HepG2 (cell line): ENCODE results near the gene SULT4A1. TPM values are rescaled to one million over a fixed set of nuclear protein-coding genes. Genes with fewer than 3 reads are reported as not detected.

Experiments used
- ATAC-seq: fragments of 200-7000 bp; cut with Tn5 transposase; 3 replicates; pipeline ENCODE4 v1.9.1; 2020; ENCODE audit warnings: mild to moderate bottlenecking, moderate library complexity
- BruUV-seq: library from RNA; stranded (reverse); fragments of 400-500 nt; replicated peaks from 2 replicates; lab custom pipeline; 2021; lab: Mats Ljungman, UMichigan
- CTCF ChIA-PET: fragments of 300-600 bp; formaldehyde crosslinking; extraction: SDS; loops from one replicate; lab custom pipeline; 2021; ENCODE audit warnings: low total read pairs, inconsistent platforms, low intra/inter-chr PET ratio; lab: Yijun Ruan, JAX
- POLR2A ChIA-PET: fragments of 350-600 bp; sonication (Branson Sonifier 250); formaldehyde crosslinking; loops from one replicate; lab custom pipeline; 2020; ENCODE audit warnings: antibody characterized with exemption, inconsistent platforms; lab: Yijun Ruan, JAX
- DNase-seq: peaks from one replicate; pipeline ENCODE4 v3.0.0-alpha.2; 2015; ENCODE audit warnings: low spot score
- FAIRE-seq: peaks from 3 replicates; lab custom pipeline; 2011; peaks lifted over from hg19 to GRCh38; lab: Jason Lieb, UNC
- H2AFZ ChIP-seq: one replicate; pipeline ENCODE4 v1.6.1; 2011; ENCODE audit warnings: low read length, inconsistent platforms
- H3K27ac ChIP-seq: fragments of 300-600 bp; 3 replicates; pipeline ENCODE4 v1.8.0; 2011; ENCODE audit warnings: mixed run types, mild to moderate bottlenecking, mixed read lengths, low read length, inconsistent platforms; ENCODE audit not compliant: insufficient read depth; ENCODE audit errors: extremely low read length
- H3K27me3 ChIP-seq, 2 experiments: fragments of 200-600 bp in 1 of 2; 2 replicates in 1 of 2; 3 replicates in 1 of 2; pipeline versions ENCODE4 v1.6.0 to v1.8.0; 2011; ENCODE audit warnings: low read length in 2 of 2, mild to moderate bottlenecking in 2 of 2, moderate library complexity in 2 of 2, inconsistent platforms in 1 of 2; ENCODE audit not compliant: insufficient read depth in 2 of 2, control insufficient read depth in 1 of 2
- H3K36me3 ChIP-seq, 2 experiments: fragments of 200-600 bp in 1 of 2; replicated peaks in 1 of 2; 2 replicates in 1 of 2; 3 replicates in 1 of 2; pipeline versions ENCODE4 v1.5.1 to v1.8.0; 2011; ENCODE audit warnings: low read length in 2 of 2, inconsistent platforms in 1 of 2; ENCODE audit not compliant: insufficient read depth in 2 of 2, control insufficient read depth in 1 of 2
- H3K4me1 ChIP-seq: 2 replicates; pipeline ENCODE4 v1.5.1; 2012; ENCODE audit warnings: low read length, inconsistent platforms; ENCODE audit not compliant: insufficient read depth
- H3K4me2 ChIP-seq: 2 replicates; pipeline ENCODE4 v1.6.0; 2011; ENCODE audit warnings: low read depth, low read length, inconsistent platforms
- H3K4me3 ChIP-seq, 3 experiments: fragments of 200-600 bp in 1 of 3; sonication (generic), shearing (Covaris generic) in 1 of 3; replicated peaks in 1 of 3; 2 replicates each; pipeline ENCODE4 v1.5.1; 2011 to 2016; ENCODE audit warnings: low read length in 3 of 3, inconsistent platforms in 2 of 3, low read depth in 2 of 3, mild to moderate bottlenecking in 2 of 3, control low read depth in 1 of 3, mixed read lengths in 1 of 3; ENCODE audit not compliant: insufficient read depth in 1 of 3
- H3K79me2 ChIP-seq: one replicate; pipeline ENCODE4 v1.6.1; 2011; ENCODE audit warnings: low read length, inconsistent platforms; ENCODE audit not compliant: insufficient read depth
- H3K9ac ChIP-seq: 2 replicates; pipeline ENCODE4 v1.6.0; 2011; ENCODE audit warnings: mild to moderate bottlenecking, low read depth, low read length, inconsistent platforms; ENCODE audit not compliant: insufficient read depth
- H3K9me3 ChIP-seq: 2 replicates; pipeline ENCODE4 v1.5.1; 2012; ENCODE audit warnings: mild to moderate bottlenecking, low read length
- H4K20me1 ChIP-seq: 2 replicates; pipeline ENCODE4 v1.6.0; 2011; ENCODE audit warnings: inconsistent platforms, mild to moderate bottlenecking, low read length, moderate library complexity; ENCODE audit not compliant: insufficient read depth
- CBFB ChIP-seq: sonication (generic); formaldehyde crosslinking; IDR thresholded peaks from 2 replicates; pipeline ENCODE4 v1.4.0; 2020; ENCODE audit warnings: missing genetic modification reagents
- MTF1 ChIP-seq: sonication (generic); formaldehyde crosslinking; IDR thresholded peaks from 2 replicates; pipeline ENCODE4 v1.5.0; 2020; ENCODE audit warnings: missing genetic modification reagents
- ZNF775 ChIP-seq: sonication (generic); formaldehyde crosslinking; IDR thresholded peaks from 2 replicates; pipeline ENCODE4 v1.4.0; 2020; ENCODE audit warnings: missing genetic modification reagents, mild to moderate bottlenecking, moderate library complexity, borderline replicate concordance
- WGBS: methylation state at CpG from one replicate; pipeline ENCODE4 v1.1.6; 2017; ENCODE audit warnings: low lambda C conversion rate; 5-methylcytosine and 5-hydroxymethylcytosine counted together
- in situ Hi-C: cut with HindIII; loops from 2 replicates; pipeline ENCODE4 v1.10.0; 2017; ENCODE audit warnings: low pct_unique_long_range_greater_than_20kb; ENCODE audit not compliant: extremely low pct_ligation_motif_present
- intact Hi-C: fragments of 100-400 bp; cut with micrococcal nuclease; formaldehyde crosslinking; loops from one replicate; pipeline ENCODE4 v1.10.0; 2022; ENCODE audit not compliant: unreplicated experiment
- polyA plus RNA-seq, 8 experiments: library from polyadenylated mRNA; depleted of rRNA in 3 of 8; stranded (reverse) in 7 of 8; unstranded in 1 of 8; fragments of >200 nt; fragmentation: Illumina TruSeq in 4 of 8; extraction: Trizol in 4 of 8; gene quantifications; 2 replicates each; pipeline versions ENCODE4 v1.2.1 to v1.2.3, GENCODE V29; 2011 to 2016; ENCODE audit warnings: low read depth in 4 of 8, missing spikeins in 1 of 8, mixed read lengths in 1 of 8; ENCODE audit not compliant: insufficient read depth in 1 of 8
- total RNA-seq, 5 experiments: library from RNA; depleted of rRNA; stranded (reverse); fragments of >200 nt; fragmentation: Illumina TruSeq; extraction: Trizol; gene quantifications; 2 replicates each; pipeline ENCODE4 v1.2.3, GENCODE V29; 2016; ENCODE audit warnings: low read depth in 1 of 5
- TF ChIP-seq, protein P1 (sequence below): sonication (generic); formaldehyde crosslinking; IDR thresholded peaks from 2 replicates; pipeline ENCODE4 v1.5.0; 2020; ENCODE audit warnings: mild to moderate bottlenecking, missing genetic modification reagents, borderline replicate concordance

SULT4A1 gene
- total and polyA plus RNA-seq, 2 of the 13 experiments (the other 11 are each of a cell fraction or from before 2014, with no cell fraction given), result not detected

DNA sequence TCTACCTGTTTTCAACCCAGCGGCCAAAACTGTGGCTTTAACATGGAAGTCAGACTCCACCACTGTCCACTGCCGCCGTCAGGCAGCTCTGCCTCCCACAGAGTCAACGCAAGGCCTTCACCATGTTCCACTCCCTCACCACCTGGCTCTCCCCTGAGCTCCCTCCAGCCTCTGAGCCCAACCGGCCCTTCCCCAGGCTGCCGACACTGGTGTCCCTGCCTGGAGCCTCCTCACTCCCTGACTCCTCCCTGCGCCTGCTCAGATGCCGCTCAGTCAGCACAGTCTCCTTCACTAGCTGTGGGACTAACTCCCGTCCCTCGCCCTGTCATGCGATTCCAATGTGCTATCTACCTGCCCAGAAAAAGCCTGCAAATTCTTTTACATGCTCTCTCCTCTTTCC is 16.3 kb downstream of the SULT4A1 start:
- no peak overlapping the region for H3K27ac ChIP-seq
- H3K36me3 ChIP-seq, result no peaks in the 10 kb centered on the region
- H2AFZ ChIP-seq, result no peak overlapping the region
- H3K4me2 ChIP-seq, result no peak overlapping the region
- ChIA-PET POLR2A (no interaction called here), CTCF (no interaction called here)
- in situ Hi-C loops, result no loop called here
- FAIRE-seq (no peak), ATAC-seq (no peak), DNase-seq (no peak)
- TF ChIP-seq, protein P1, sequence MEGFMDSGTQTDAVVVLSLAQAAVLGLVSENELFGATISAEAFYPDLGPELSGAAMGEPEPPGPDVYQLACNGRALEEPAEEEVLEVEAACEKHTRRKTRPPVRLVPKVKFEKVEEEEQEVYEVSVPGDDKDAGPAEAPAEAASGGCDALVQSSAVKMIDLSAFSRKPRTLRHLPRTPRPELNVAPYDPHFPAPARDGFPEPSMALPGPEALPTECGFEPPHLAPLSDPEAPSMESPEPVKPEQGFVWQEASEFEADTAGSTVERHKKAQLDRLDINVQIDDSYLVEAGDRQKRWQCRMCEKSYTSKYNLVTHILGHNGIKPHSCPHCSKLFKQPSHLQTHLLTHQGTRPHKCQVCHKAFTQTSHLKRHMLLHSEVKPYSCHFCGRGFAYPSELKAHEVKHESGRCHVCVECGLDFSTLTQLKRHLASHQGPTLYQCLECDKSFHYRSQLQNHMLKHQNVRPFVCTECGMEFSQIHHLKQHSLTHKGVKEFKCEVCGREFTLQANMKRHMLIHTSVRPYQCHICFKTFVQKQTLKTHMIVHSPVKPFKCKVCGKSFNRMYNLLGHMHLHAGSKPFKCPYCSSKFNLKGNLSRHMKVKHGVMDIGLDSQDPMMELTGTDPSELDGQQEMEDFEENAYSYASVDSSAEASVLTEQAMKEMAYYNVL, result no peak
- TF ChIP-seq MTF1 (no peak), ZNF775 (no peak)
- H3K9me3 ChIP-seq, result no peaks in the 10 kb centered on the region
- peaks cover 9 to 67% of the 10 kb centered on the region in 2 experiments; a peak in 3 of 5 replicates for H3K27me3 ChIP-seq
- no peaks in the 10 kb centered on the region for H3K79me2 ChIP-seq
- H3K4me1 ChIP-seq, result no peaks in the 10 kb centered on the region
- no peaks in the 10 kb centered on the region for H4K20me1 ChIP-seq
- 36% methylated on average over 11 of the region's 11 CpGs for WGBS
- intact Hi-C loops, result no loop called here
- no peak overlapping the region for H3K4me3 ChIP-seq
- BruUV-seq, result no TSS peak
- no peak overlapping the region for H3K9ac ChIP-seq

DNA sequence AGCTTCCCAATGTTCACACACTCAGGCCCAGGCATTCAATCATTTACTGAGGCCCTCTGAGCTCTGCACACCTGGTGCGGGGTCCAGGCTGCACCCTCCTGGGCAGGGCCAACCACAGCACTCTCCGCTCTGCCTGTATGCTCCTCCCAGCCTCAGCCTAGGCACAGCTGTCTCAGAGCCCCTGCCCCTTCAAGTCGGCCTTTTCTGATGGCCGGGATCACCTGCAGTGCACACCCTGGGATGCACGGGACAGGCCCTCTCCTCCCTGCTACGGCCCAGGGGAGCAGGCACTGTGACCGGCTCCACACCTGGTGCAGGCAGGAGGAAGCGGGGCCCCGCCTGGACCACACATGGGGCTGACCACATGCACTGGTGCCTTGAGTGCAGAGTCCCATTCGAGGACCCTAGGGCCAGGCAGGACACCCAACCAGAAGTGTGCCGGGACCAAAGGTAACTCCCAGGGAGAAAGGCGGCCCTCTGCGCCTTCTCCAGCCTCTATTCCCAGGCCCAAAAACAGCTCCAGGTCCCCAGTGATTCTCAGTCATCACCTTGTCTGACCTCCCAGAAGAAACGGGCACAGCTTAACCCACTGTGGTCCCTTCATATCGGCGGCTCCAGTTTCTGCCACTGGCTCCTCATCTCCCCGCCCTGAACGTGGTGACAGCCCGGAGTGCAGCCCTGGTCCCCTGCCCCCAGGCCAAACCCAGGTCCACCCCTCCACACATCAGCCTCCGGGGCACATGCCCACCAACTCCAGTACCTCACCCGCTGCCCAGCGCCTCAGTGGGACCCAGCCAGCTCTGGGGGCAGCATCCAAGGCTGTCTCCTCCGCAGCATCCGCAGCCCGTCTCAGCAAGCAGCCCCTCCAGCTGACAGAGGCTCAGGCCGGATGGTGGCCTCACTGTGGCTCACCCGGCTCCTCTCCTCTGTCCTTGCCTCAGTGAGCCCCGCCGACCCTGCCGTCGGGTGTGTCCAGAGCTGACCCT is 17.5 kb downstream of the SULT4A1 start:
- Histone ChIP-seq H2AFZ (no peak overlapping the region), H3K9ac (no peak overlapping the region), H4K20me1 (no peaks in the 10 kb centered on the region), H3K9me3 (no peaks in the 10 kb centered on the region), H3K4me3 (no peak overlapping the region), H3K36me3 (no peaks in the 10 kb centered on the region), H3K4me1 (no peaks in the 10 kb centered on the region), H3K4me2 (no peak overlapping the region), H3K27me3 (peaks cover 8 to 58% of the 10 kb centered on the region in 2 experiments; a peak in 3 of 5 replicates), H3K27ac (no peak overlapping the region), H3K79me2 (no peaks in the 10 kb centered on the region)
- in situ Hi-C loops, result no loop called here
- FAIRE-seq (no peak), DNase-seq (no peak), ATAC-seq (no peak)
- 54% methylated on average over 10 of the region's 31 CpGs for WGBS
- TF ChIP-seq CBFB, result no peak
- POLR2A ChIA-PET, result no interaction called here
- intact Hi-C loops, result no loop called here
- CTCF ChIA-PET, result no interaction called here
- BruUV-seq, result no TSS peak
